HepG2 (cell line): ENCODE results near the gene PRKACA. TPM values are rescaled to one million over a fixed set of nuclear protein-coding genes. Genes with fewer than 3 reads are reported as not detected.

ENCODE experiments used
- ATF7-NPFF ChIP-seq: sonication (generic); formaldehyde crosslinking; IDR thresholded peaks from 2 replicates; pipeline ENCODE4 v1.8.1; 2023; ENCODE audit warnings: mild to moderate bottlenecking, low read depth, missing genetic modification reagents, moderate library complexity
- BATF2 ChIP-seq: sonication (generic); formaldehyde crosslinking; IDR thresholded peaks from 2 replicates; pipeline ENCODE4 v1.8.0; 2022; ENCODE audit warnings: mild to moderate bottlenecking, missing genetic modification reagents, moderate library complexity
- DNMT3B ChIP-seq: conservative IDR thresholded peaks from 2 replicates; pipeline ENCODE4 v1.6.1; 2016; ENCODE audit warnings: missing biosample characterization, control low read depth
- HES4 ChIP-seq: sonication (generic); formaldehyde crosslinking; IDR thresholded peaks from 2 replicates; pipeline ENCODE4 v1.9.0; 2021; ENCODE audit warnings: mild to moderate bottlenecking, missing genetic modification reagents, borderline replicate concordance
- POLR2A ChIP-seq, 2 experiments: IDR thresholded peaks; 2 replicates each; pipeline ENCODE4 v1.6.1; 2011; ENCODE audit warnings: low read depth in 2 of 2, low read length in 2 of 2, mild to moderate bottlenecking in 1 of 2, moderate library complexity in 1 of 2; ENCODE audit not compliant: insufficient read depth in 1 of 2
- RXRA ChIP-seq: sonication (generic); formaldehyde crosslinking; IDR thresholded peaks from 2 replicates; pipeline ENCODE4 v1.5.1; 2020; ENCODE audit warnings: missing genetic modification reagents
- SAFB2 ChIP-seq: sonication (generic); formaldehyde crosslinking; IDR thresholded peaks from 2 replicates; pipeline ENCODE4 v1.5.1; 2020; ENCODE audit warnings: missing genetic modification reagents, low read depth, mild to moderate bottlenecking, borderline replicate concordance
- ZNF274 ChIP-seq: sonication (generic); formaldehyde crosslinking; IDR thresholded peaks from 2 replicates; pipeline ENCODE4 v1.5.1; 2020; ENCODE audit warnings: mild to moderate bottlenecking, missing genetic modification reagents
- ZNF33B ChIP-seq: sonication (generic); formaldehyde crosslinking; IDR thresholded peaks from 2 replicates; pipeline ENCODE4 v1.5.1; 2020; ENCODE audit warnings: mild to moderate bottlenecking, missing genetic modification reagents
- ZNF441 ChIP-seq: sonication (generic); formaldehyde crosslinking; IDR thresholded peaks from 2 replicates; pipeline ENCODE4 v1.7.0; 2021; ENCODE audit warnings: missing genetic modification reagents, borderline replicate concordance
- ZNF563 ChIP-seq: sonication (generic); formaldehyde crosslinking; IDR thresholded peaks from 2 replicates; pipeline ENCODE4 v1.8.0; 2022; ENCODE audit warnings: mild to moderate bottlenecking, moderate library complexity, missing genetic modification reagents
- ZNF703 ChIP-seq: sonication (generic); formaldehyde crosslinking; IDR thresholded peaks from 2 replicates; pipeline ENCODE4 v1.5.1; 2020; ENCODE audit warnings: missing genetic modification reagents, mild to moderate bottlenecking, moderate library complexity, borderline replicate concordance
- ZNF790 ChIP-seq: sonication (generic); formaldehyde crosslinking; IDR thresholded peaks from 2 replicates; pipeline ENCODE4 v1.8.0; 2022; ENCODE audit warnings: missing genetic modification reagents, mild to moderate bottlenecking, borderline replicate concordance
- ZNF816 ChIP-seq: sonication (generic); formaldehyde crosslinking; IDR thresholded peaks from 2 replicates; pipeline ENCODE4 v1.8.0; 2022; ENCODE audit warnings: missing genetic modification reagents, mild to moderate bottlenecking, borderline replicate concordance
- ZNF839 ChIP-seq: sonication (generic); formaldehyde crosslinking; IDR thresholded peaks from 2 replicates; pipeline ENCODE4 v1.4.0; 2020; ENCODE audit warnings: missing genetic modification reagents, mild to moderate bottlenecking, borderline replicate concordance
- ZSCAN31 ChIP-seq: sonication (generic); formaldehyde crosslinking; IDR thresholded peaks from 2 replicates; pipeline ENCODE4 v1.5.0; 2020; ENCODE audit warnings: low read depth, mild to moderate bottlenecking, missing genetic modification reagents
- polyA plus RNA-seq, 8 experiments: library from polyadenylated mRNA; depleted of rRNA in 3 of 8; stranded (reverse) in 7 of 8; unstranded in 1 of 8; fragments of >200 nt; fragmentation: Illumina TruSeq in 4 of 8; extraction: Trizol in 4 of 8; gene quantifications; 2 replicates each; pipeline versions ENCODE4 v1.2.1 to v1.2.3, GENCODE V29; 2011 to 2016; ENCODE audit warnings: low read depth in 4 of 8, missing spikeins in 1 of 8, mixed read lengths in 1 of 8; ENCODE audit not compliant: insufficient read depth in 1 of 8
- total RNA-seq, 5 experiments: library from RNA; depleted of rRNA; stranded (reverse); fragments of >200 nt; fragmentation: Illumina TruSeq; extraction: Trizol; gene quantifications; 2 replicates each; pipeline ENCODE4 v1.2.3, GENCODE V29; 2016; ENCODE audit warnings: low read depth in 1 of 5
- TF ChIP-seq, protein P1 (sequence below): sonication (generic); formaldehyde crosslinking; IDR thresholded peaks from 2 replicates; pipeline ENCODE4 v1.5.0; 2020; ENCODE audit warnings: missing genetic modification reagents, mild to moderate bottlenecking, borderline replicate concordance
- TF ChIP-seq, protein P2 (sequence below): sonication (generic); formaldehyde crosslinking; IDR thresholded peaks from 2 replicates; pipeline ENCODE4 v1.5.1; 2020; ENCODE audit warnings: mild to moderate bottlenecking, missing genetic modification reagents, moderate library complexity
- TF ChIP-seq, protein P3 (sequence below): sonication (generic); formaldehyde crosslinking; IDR thresholded peaks from 2 replicates; pipeline ENCODE4 v1.5.1; 2020; ENCODE audit warnings: mild to moderate bottlenecking, missing genetic modification reagents, moderate library complexity

PRKACA gene
- total and polyA plus RNA-seq, 2 of the 13 experiments (the other 11 are each of a cell fraction or from before 2014, with no cell fraction given) = 11.0 to 18.2 TPM

DNA sequence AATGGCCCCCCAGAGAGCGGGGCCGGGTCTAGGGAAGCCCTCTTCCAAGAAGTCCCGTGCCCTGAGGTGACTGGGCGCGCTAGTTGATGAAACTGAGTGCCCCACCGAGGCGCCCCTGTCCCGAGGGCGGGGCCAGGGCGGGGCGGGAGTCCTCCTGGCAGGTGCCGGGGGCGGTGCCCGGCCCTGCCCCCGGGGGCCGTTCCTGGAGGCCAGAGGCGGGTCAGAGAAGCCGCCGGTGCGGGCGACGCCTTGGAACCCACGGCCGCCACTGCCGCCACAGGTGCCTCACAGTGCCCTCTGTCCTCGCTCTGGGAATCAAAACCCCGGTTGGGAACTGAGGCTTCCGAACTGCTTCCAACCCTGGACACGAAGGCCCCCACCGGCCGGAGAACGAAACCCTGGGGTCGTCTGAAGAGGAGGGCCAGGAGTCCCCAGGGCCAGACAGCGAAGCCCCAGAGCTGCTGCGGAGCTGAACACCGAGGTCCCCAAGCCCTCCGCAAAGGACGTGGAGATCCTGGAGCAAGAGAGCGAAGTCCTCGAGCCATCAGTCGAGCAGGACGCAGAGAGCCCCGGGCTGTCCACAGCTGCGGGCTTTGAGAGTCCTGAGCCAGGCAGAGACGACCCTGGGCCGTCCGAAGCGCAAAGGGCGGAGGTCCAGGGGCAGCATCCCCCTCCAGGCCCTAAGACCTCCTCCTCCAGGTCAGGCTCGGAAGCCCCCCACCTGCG lies 44.9 kb downstream of the PRKACA start, which contains the start of gene MISP3 (continued):
- TF ChIP-seq, protein P1, sequence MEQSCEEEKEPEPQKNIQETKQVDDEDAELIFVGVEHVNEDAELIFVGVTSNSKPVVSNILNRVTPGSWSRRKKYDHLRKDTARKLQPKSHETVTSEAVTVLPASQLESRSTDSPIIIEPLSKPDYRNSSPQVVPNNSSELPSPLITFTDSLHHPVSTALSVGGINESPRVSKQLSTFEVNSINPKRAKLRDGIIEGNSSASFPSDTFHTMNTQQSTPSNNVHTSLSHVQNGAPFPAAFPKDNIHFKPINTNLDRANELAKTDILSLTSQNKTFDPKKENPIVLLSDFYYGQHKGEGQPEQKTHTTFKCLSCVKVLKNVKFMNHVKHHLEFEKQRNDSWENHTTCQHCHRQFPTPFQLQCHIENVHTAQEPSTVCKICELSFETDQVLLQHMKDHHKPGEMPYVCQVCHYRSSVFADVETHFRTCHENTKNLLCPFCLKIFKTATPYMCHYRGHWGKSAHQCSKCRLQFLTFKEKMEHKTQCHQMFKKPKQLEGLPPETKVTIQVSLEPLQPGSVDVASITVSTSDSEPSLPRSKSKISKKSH (CRISPR knock-in tag) = 0 out of 2 replicates have a peak, but pooled peaks have one; percentile 15
- 0 out of 2 replicates have a peak, but pooled peaks have one; percentile 42 for TF ChIP-seq ZNF274 (CRISPR knock-in tag)
- peak in 1 of 2 experiments; percentile 62; a peak in 2 of 4 replicates for TF ChIP-seq POLR2A (IDR thresholded peaks at IDR 0.05; ENCODE audit: insufficient read depth in 1 of 2, low read depth in 2 of 2, low read length in 2 of 2)
- peak; percentile 16; the same call in 1 of the 2 replicates for TF ChIP-seq ATF7-NPFF (CRISPR knock-in tag)
- no peak for TF ChIP-seq ZNF839 (CRISPR knock-in tag)
- TF ChIP-seq ZNF790 (CRISPR knock-in tag) = 0 out of 2 replicates have a peak, but pooled peaks have one; percentile 59
- 0 out of 2 replicates have a peak, but pooled peaks have one; percentile 18 for TF ChIP-seq ZNF33B (CRISPR knock-in tag)
- peak; percentile 54; the same call in 1 of the 2 replicates for TF ChIP-seq ZNF563 (CRISPR knock-in tag)
- TF ChIP-seq, protein P2, sequence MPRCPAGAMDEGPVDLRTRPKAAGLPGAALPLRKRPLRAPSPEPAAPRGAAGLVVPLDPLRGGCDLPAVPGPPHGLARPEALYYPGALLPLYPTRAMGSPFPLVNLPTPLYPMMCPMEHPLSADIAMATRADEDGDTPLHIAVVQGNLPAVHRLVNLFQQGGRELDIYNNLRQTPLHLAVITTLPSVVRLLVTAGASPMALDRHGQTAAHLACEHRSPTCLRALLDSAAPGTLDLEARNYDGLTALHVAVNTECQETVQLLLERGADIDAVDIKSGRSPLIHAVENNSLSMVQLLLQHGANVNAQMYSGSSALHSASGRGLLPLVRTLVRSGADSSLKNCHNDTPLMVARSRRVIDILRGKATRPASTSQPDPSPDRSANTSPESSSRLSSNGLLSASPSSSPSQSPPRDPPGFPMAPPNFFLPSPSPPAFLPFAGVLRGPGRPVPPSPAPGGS = 0 out of 2 replicates have a peak, but pooled peaks have one; percentile 14
- peak; percentile 65; the same call in 1 of the 2 replicates for TF ChIP-seq ZSCAN31 (CRISPR knock-in tag)
- 0 out of 2 replicates have a peak, but pooled peaks have one; percentile 2 for TF ChIP-seq BATF2
- TF ChIP-seq ZNF441 (CRISPR knock-in tag) = 0 out of 2 replicates have a peak, but pooled peaks have one; percentile 19
- TF ChIP-seq ZNF703 (CRISPR knock-in tag) = 0 out of 2 replicates have a peak, but pooled peaks have one; percentile 74
- TF ChIP-seq, protein P3, sequence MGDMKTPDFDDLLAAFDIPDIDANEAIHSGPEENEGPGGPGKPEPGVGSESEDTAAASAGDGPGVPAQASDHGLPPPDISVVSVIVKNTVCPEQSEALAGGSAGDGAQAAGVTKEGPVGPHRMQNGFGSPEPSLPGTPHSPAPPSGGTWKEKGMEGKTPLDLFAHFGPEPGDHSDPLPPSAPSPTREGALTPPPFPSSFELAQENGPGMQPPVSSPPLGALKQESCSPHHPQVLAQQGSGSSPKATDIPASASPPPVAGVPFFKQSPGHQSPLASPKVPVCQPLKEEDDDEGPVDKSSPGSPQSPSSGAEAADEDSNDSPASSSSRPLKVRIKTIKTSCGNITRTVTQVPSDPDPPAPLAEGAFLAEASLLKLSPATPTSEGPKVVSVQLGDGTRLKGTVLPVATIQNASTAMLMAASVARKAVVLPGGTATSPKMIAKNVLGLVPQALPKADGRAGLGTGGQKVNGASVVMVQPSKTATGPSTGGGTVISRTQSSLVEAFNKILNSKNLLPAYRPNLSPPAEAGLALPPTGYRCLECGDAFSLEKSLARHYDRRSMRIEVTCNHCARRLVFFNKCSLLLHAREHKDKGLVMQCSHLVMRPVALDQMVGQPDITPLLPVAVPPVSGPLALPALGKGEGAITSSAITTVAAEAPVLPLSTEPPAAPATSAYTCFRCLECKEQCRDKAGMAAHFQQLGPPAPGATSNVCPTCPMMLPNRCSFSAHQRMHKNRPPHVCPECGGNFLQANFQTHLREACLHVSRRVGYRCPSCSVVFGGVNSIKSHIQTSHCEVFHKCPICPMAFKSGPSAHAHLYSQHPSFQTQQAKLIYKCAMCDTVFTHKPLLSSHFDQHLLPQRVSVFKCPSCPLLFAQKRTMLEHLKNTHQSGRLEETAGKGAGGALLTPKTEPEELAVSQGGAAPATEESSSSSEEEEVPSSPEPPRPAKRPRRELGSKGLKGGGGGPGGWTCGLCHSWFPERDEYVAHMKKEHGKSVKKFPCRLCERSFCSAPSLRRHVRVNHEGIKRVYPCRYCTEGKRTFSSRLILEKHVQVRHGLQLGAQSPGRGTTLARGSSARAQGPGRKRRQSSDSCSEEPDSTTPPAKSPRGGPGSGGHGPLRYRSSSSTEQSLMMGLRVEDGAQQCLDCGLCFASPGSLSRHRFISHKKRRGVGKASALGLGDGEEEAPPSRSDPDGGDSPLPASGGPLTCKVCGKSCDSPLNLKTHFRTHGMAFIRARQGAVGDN (CRISPR knock-in tag) = peak; percentile 2; the same call in 1 of the 2 replicates
- TF ChIP-seq ZNF816 (CRISPR knock-in tag) = peak; percentile 7; the same call in 1 of the 2 replicates
- TF ChIP-seq RXRA = no peak
- 0 out of 2 replicates have a peak, but pooled peaks have one; percentile 15 for TF ChIP-seq HES4 (CRISPR knock-in tag)
- TF ChIP-seq SAFB2 (CRISPR knock-in tag) = peak; percentile 73
- TF ChIP-seq DNMT3B (CRISPR knock-in tag) = no peak
